ENCODE measurements around the gene GMDS. TPM values are rescaled to one million over a fixed set of nuclear protein-coding genes. Genes with fewer than 3 reads are reported as not detected.

GMDS gene
- total and polyA plus RNA-seq, 2 of the 4 experiments (the other 2 are of a cell fraction) = 7.3 to 21.9 TPM

DNA sequence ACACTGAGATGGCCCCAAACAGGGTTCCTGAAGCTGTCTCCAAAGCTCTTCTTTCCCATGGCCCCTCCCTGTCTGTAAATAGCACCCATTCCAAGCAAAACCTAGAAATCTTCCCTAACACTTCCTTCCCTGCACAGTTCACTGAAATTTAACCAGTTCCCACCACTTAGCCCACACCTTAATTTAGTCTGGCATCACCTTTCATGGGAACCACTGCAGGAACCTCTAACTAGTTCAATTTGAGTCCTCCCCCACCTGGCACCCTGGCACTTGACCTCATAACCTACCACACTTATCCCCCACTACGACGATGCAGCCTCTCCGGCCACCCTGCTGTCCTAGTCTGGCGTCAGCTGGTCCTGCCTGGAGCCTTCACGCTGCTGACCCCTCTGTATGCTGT, 278.7 kb downstream of the GMDS start:
- H3K36me3 ChIP-seq (ENCODE audit: control insufficient read depth, insufficient read depth, low read length) = no peaks in the 10 kb centered on the region
- H3K56ac ChIP-seq (ENCODE audit: extremely low read depth, insufficient read depth, low read length) = no peak overlapping the region
- in situ Hi-C loops (cut with MboI; ENCODE audit: low sequenced_read_pairs) = no loop called here
- no peak overlapping the region for H3K18ac ChIP-seq (ENCODE audit: low read depth, low read length)
- no peak for ATAC-seq (ENCODE audit: low read depth)
- no TSS peak for BruUV-seq (replicated peaks)
- H3K27ac ChIP-seq (ENCODE audit: insufficient read depth, low read length) = no peak overlapping the region
- H3K9ac ChIP-seq (ENCODE audit: low read depth, low read length) = no peak overlapping the region
- H3K79me1 ChIP-seq (ENCODE audit: low read depth in 1 of 2, low read length in 2 of 2) = no peaks in the 10 kb centered on the region
- no peak overlapping the region for H2BK120ac ChIP-seq (ENCODE audit: low read depth, low read length)
- no peak overlapping the region for H2BK20ac ChIP-seq (ENCODE audit: low read depth, low read length)
- H3K4me3 ChIP-seq (ENCODE audit: insufficient read depth, low read depth, low read length) = no peak overlapping the region
- ChIA-PET POLR2A (ENCODE audit: unreplicated experiment) (no interaction called here), CTCF (no interaction called here)
- H3K4ac ChIP-seq (ENCODE audit: low read depth, low read length) = no peak overlapping the region
- H4K5ac ChIP-seq (ENCODE audit: low read depth, low read length) = no peak overlapping the region
- no peak overlapping the region for H3K14ac ChIP-seq (replicated peaks; ENCODE audit: low read depth, low read length)
- H3K4me1 ChIP-seq (ENCODE audit: control insufficient read depth, insufficient read depth, low read length) = peaks cover 5% of the 10 kb centered on the region
- no peak overlapping the region for H4K8ac ChIP-seq (ENCODE audit: low read depth in 2 of 2, low read length in 2 of 2)
- no peak overlapping the region for H2AK5ac ChIP-seq (ENCODE audit: low read depth, low read length)
- 73% methylated on average over 3 of the region's 5 CpGs; no CpG with 5 or more reads in 1 of the 2 experiments for WGBS, 2 experiments (ENCODE audit: extremely low coverage in 2 of 2, insufficient read length in 1 of 2)
- dilution Hi-C loops (cut with HindIII; ENCODE audit: low sequenced_read_pairs, unreplicated experiment) = no loop called here
- no peaks in the 10 kb centered on the region for H3K9me3 ChIP-seq (ENCODE audit: control insufficient read depth, insufficient read depth, low read length)
- H3K4me2 ChIP-seq (ENCODE audit: low read depth, low read length) = no peak overlapping the region
- H4K20me1 ChIP-seq (ENCODE audit: insufficient read depth, low read length) = no peaks in the 10 kb centered on the region
- H3K9me1 ChIP-seq (ENCODE audit: insufficient read depth, low read length) = peaks cover 3% of the 10 kb centered on the region; the same call in 1 of the 2 replicates
- no peaks in the 10 kb centered on the region for H3K27me3 ChIP-seq (ENCODE audit: control insufficient read depth, insufficient read depth, low read length)
- H2AK9ac ChIP-seq (replicated peaks; ENCODE audit: low read depth, low read length, poor library complexity) = no peak overlapping the region
- H2BK5ac ChIP-seq (ENCODE audit: low read depth, low read length, poor library complexity, severe bottlenecking) = no peak overlapping the region
- TF ChIP-seq, protein P1, sequence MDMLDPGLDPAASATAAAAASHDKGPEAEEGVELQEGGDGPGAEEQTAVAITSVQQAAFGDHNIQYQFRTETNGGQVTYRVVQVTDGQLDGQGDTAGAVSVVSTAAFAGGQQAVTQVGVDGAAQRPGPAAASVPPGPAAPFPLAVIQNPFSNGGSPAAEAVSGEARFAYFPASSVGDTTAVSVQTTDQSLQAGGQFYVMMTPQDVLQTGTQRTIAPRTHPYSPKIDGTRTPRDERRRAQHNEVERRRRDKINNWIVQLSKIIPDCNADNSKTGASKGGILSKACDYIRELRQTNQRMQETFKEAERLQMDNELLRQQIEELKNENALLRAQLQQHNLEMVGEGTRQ (IDR thresholded peaks at IDR 0.05; ENCODE audit: low read depth, low read length) = no peak
- no peak for TF ChIP-seq MXI1 (IDR thresholded peaks at IDR 0.05; ENCODE audit: borderline replicate concordance, low read depth, low read length)
- no peak for TF ChIP-seq SMC3 (IDR thresholded peaks at IDR 0.05; ENCODE audit: low read depth, low read length)
- TF ChIP-seq FOS (IDR thresholded peaks at IDR 0.05; ENCODE audit: low read depth, low read length) = no peak
- no peak for TF ChIP-seq RCOR1 (IDR thresholded peaks at IDR 0.05; ENCODE audit: insufficient replicate concordance, low read length)
- no peak for TF ChIP-seq CEBPB (IDR thresholded peaks at IDR 0.05; ENCODE audit: low read depth, low read length)
- TF ChIP-seq CHD1 (IDR thresholded peaks at IDR 0.05; ENCODE audit: low read depth, low read length) = no peak
- no peak for TF ChIP-seq MAFK (IDR thresholded peaks at IDR 0.05; ENCODE audit: low read depth, low read length)
- no peak for TF ChIP-seq RAD21 (IDR thresholded peaks at IDR 0.05; ENCODE audit: low read length)
- TF ChIP-seq, protein P2, sequence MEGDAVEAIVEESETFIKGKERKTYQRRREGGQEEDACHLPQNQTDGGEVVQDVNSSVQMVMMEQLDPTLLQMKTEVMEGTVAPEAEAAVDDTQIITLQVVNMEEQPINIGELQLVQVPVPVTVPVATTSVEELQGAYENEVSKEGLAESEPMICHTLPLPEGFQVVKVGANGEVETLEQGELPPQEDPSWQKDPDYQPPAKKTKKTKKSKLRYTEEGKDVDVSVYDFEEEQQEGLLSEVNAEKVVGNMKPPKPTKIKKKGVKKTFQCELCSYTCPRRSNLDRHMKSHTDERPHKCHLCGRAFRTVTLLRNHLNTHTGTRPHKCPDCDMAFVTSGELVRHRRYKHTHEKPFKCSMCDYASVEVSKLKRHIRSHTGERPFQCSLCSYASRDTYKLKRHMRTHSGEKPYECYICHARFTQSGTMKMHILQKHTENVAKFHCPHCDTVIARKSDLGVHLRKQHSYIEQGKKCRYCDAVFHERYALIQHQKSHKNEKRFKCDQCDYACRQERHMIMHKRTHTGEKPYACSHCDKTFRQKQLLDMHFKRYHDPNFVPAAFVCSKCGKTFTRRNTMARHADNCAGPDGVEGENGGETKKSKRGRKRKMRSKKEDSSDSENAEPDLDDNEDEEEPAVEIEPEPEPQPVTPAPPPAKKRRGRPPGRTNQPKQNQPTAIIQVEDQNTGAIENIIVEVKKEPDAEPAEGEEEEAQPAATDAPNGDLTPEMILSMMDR (conservative IDR thresholded peaks at IDR 0.05; ENCODE audit: low read depth, low read length) = no peak
- TF ChIP-seq, protein P3, sequence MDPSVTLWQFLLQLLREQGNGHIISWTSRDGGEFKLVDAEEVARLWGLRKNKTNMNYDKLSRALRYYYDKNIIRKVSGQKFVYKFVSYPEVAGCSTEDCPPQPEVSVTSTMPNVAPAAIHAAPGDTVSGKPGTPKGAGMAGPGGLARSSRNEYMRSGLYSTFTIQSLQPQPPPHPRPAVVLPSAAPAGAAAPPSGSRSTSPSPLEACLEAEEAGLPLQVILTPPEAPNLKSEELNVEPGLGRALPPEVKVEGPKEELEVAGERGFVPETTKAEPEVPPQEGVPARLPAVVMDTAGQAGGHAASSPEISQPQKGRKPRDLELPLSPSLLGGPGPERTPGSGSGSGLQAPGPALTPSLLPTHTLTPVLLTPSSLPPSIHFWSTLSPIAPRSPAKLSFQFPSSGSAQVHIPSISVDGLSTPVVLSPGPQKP (IDR thresholded peaks at IDR 0.05; ENCODE audit: borderline replicate concordance, low read depth, low read length) = no peak
- no peak for TF ChIP-seq POLR2A (IDR thresholded peaks at IDR 0.05; ENCODE audit: low read depth, low read length)
- TF ChIP-seq MAZ (IDR thresholded peaks at IDR 0.05; ENCODE audit: borderline replicate concordance, low read depth, low read length) = no peak
- no peak for TF ChIP-seq RFX5 (IDR thresholded peaks at IDR 0.05; ENCODE audit: low read depth, low read length)
- TF ChIP-seq NFE2L2 (IDR thresholded peaks at IDR 0.05; ENCODE audit: low read depth, low read length) = no peak
- no peak overlapping the region for H4K91ac ChIP-seq (ENCODE audit: insufficient read depth, low read depth, low read length)
- H2AFZ ChIP-seq (replicated peaks; ENCODE audit: low read length, poor library complexity) = no peak overlapping the region
- no peak overlapping the region for H2BK15ac ChIP-seq (ENCODE audit: low read depth, low read length)
- DNase-seq = no peak
- intact Hi-C loops (cut with micrococcal nuclease) = no loop called here
- H3K23ac ChIP-seq (ENCODE audit: low read depth, low read length) = no peak overlapping the region; the same call in 1 of the 2 replicates
